GM12878 (cell line): ENCODE data around the gene HMGXB3. TPM values are rescaled to one million over a fixed set of nuclear protein-coding genes. Genes with fewer than 3 reads are reported as not detected.

Source experiments
- ATF3 ChIP-seq: IDR thresholded peaks from 2 replicates; pipeline ENCODE4 v1.6.1; 2011; ENCODE audit warnings: low read depth, mild to moderate bottlenecking, low read length, moderate library complexity, borderline replicate concordance; ENCODE audit errors: extremely low read depth
- BMI1 ChIP-seq: fragments of 450-650 bp; IDR thresholded peaks from 2 replicates; pipeline ENCODE4 v1.6.1; 2016; ENCODE audit warnings: mild to moderate bottlenecking, moderate library complexity, borderline replicate concordance
- CBX3 ChIP-seq: fragments of 200-600 bp; sonication (generic); IDR thresholded peaks from 2 replicates; pipeline ENCODE4 v1.6.1; 2016; ENCODE audit warnings: low read depth, borderline replicate concordance
- ESRRA ChIP-seq: IDR thresholded peaks from 2 replicates; pipeline ENCODE4 v1.6.1; 2012; ENCODE audit warnings: mild to moderate bottlenecking, low read length, improper control_type of control experiment
- IRF3 ChIP-seq: fragments of 450-650 bp; IDR thresholded peaks from 2 replicates; pipeline ENCODE4 v1.6.1; 2014; ENCODE audit warnings: mild to moderate bottlenecking
- MEF2A ChIP-seq: IDR thresholded peaks from 2 replicates; pipeline ENCODE4 v1.6.1; 2011; ENCODE audit warnings: low read depth, mild to moderate bottlenecking, low read length, moderate library complexity; ENCODE audit not compliant: insufficient read depth
- PBX3 ChIP-seq: IDR thresholded peaks from 2 replicates; pipeline ENCODE4 v1.6.1; 2011; ENCODE audit warnings: mild to moderate bottlenecking, low read depth, low read length, moderate library complexity; ENCODE audit not compliant: insufficient replicate concordance
- RBBP5 ChIP-seq: fragments of 200-600 bp; sonication (generic); conservative IDR thresholded peaks from 2 replicates; pipeline ENCODE4 v1.6.1; 2016
- SMAD1 ChIP-seq: fragments of 450-650 bp; IDR thresholded peaks from 2 replicates; pipeline ENCODE4 v1.6.1; 2018; ENCODE audit warnings: mild to moderate bottlenecking, low read depth; ENCODE audit not compliant: partially characterized antibody
- SREBF1 ChIP-seq: IDR thresholded peaks from 2 replicates; pipeline ENCODE4 v1.6.1; 2012; ENCODE audit warnings: mild to moderate bottlenecking, low read length
- TCF3 ChIP-seq: IDR thresholded peaks from 2 replicates; pipeline ENCODE4 v1.6.1; 2012; ENCODE audit warnings: low read depth, mild to moderate bottlenecking, low read length, borderline replicate concordance; ENCODE audit not compliant: insufficient read depth
- ZNF24 ChIP-seq: fragments of 450-650 bp; IDR thresholded peaks from 2 replicates; pipeline ENCODE4 v1.6.1; 2017; ENCODE audit warnings: antibody characterized with exemption, mild to moderate bottlenecking
- polyA plus RNA-seq, 11 experiments: library from polyadenylated mRNA; depleted of rRNA in 4 of 11; unstranded in 6 of 11; stranded (reverse) in 5 of 11; fragments of >200 nt; fragmentation: Nextera tagmentation in 4 of 11; fragmentation: Illumina TruSeq in 1 of 11; extraction: Ambion mirVana in 4 of 11; extraction: Trizol in 1 of 11; gene quantifications; 1 replicate in 1 of 11; 2 replicates in 10 of 11; pipeline versions ENCODE4 v1.2.1 to v1.2.3, GENCODE V29; 2011 to 2016; ENCODE audit warnings: inconsistent platforms in 2 of 11, missing spikeins in 2 of 11, low read depth in 1 of 11
- total RNA-seq, 4 experiments: library from RNA; depleted of rRNA in 3 of 4; stranded (reverse); fragments of >200 nt in 3 of 4; fragmentation: Illumina TruSeq in 1 of 4; extraction: Trizol in 1 of 4; gene quantifications; 2 replicates each; pipeline versions ENCODE4 v1.2.1 to v1.2.3, GENCODE V29; 2013 to 2021

HMGXB3 gene
- total and polyA plus RNA-seq, 10 of the 15 experiments (the other 5 are each of a cell fraction or from before 2014, with no cell fraction given): 1.00 to 42.2 (median 28.1) TPM

GRCh38 chr5:150000256-150000989 is at the start of gene HMGXB3, which contains the start of gene TIGD6 (continued):
- TF ChIP-seq SREBF1: no peak; the same call in 1 of the 2 replicates
- TF ChIP-seq SMAD1: no peak
- TF ChIP-seq ATF3: peak; percentile 88
- TF ChIP-seq CBX3: no peak
- TF ChIP-seq IRF3: no peak
- TF ChIP-seq RBBP5: no peak
- 0 out of 2 replicates have a peak, but pooled peaks have one; percentile 30 for TF ChIP-seq MEF2A
- peak; percentile 59; the same call in 1 of the 2 replicates for TF ChIP-seq TCF3
- no peak for TF ChIP-seq BMI1
- peak; percentile 43; the same call in 1 of the 2 replicates for TF ChIP-seq ZNF24
- TF ChIP-seq ESRRA: no peak
- TF ChIP-seq PBX3: no peak
